Activated CD4-positive, alpha-beta T cell treated with anti-CD3 and anti-CD28 coated beads for 36 hours (primary cell): ENCODE data around the gene AAK1. TPM values are rescaled to one million over a fixed set of nuclear protein-coding genes. Genes with fewer than 3 reads are reported as not detected.

ENCODE experiments used
- ATAC-seq: fragments of 200-7000 bp; cut with Tn5 transposase; one replicate; pipeline ENCODE4 v1.10.0; 2021; ENCODE audit warnings: mild to moderate bottlenecking, moderate library complexity
- CTCF ChIA-PET: fragments of 350-600 bp; sonication (Branson Sonifier 250); formaldehyde crosslinking; loops from one replicate; lab custom pipeline; 2021; ENCODE audit warnings: antibody characterized with exemption; lab: Charles Lee
- POLR2A ChIA-PET: fragments of 350-600 bp; sonication (Branson Sonifier 250); formaldehyde crosslinking; loops from one replicate; lab custom pipeline; 2021; ENCODE audit warnings: antibody characterized with exemption, inconsistent platforms; lab: Charles Lee
- DNase-seq: peaks from one replicate; pipeline ENCODE4 v3.0.0-alpha.2; 2020
- H3K27ac Mint-ChIP-seq: one replicate; pipeline ENCODE4 v1.8.0; 2021; ENCODE audit warnings: mixed read lengths
- H3K27me3 Mint-ChIP-seq: one replicate; pipeline ENCODE4 v1.8.0; 2021; ENCODE audit warnings: mixed read lengths
- H3K36me3 Mint-ChIP-seq: one replicate; pipeline ENCODE4 v1.8.0; 2021; ENCODE audit warnings: low read depth, mixed read lengths
- H3K4me1 Mint-ChIP-seq: one replicate; pipeline ENCODE4 v1.8.0; 2021; ENCODE audit warnings: mixed read lengths
- H3K4me3 Mint-ChIP-seq: one replicate; pipeline ENCODE4 v1.8.0; 2021; ENCODE audit warnings: mild to moderate bottlenecking, moderate library complexity, mixed read lengths
- H3K9me3 Mint-ChIP-seq: one replicate; pipeline ENCODE4 v1.8.0; 2021; ENCODE audit warnings: low read depth, mixed read lengths
- intact Hi-C, 2 experiments: fragments of 100-400 bp; cut with DNase I in 1 of 2; cut with micrococcal nuclease in 1 of 2; formaldehyde crosslinking; loops; one replicate each; pipeline versions ENCODE4 v1.14.2 to v1.15.1; 2022 to 2024; cut with DNase I, micrococcal nuclease
- total RNA-seq, 2 experiments: library from RNA; stranded (reverse); gene quantifications; one replicate each; pipeline ENCODE4 v1.2.3, GENCODE V29; 2021

Gene AAK1
- total RNA-seq, 2 experiments from 2014 or later, result 95.9 to 104 TPM

GRCh38 chr2:69588403-69588802 lies 55.1 kb downstream of the AAK1 start:
- intact Hi-C loops, result no loop called here
- peak; percentile 54 for ATAC-seq
- H3K4me3 Mint-ChIP-seq, result no peak overlapping the region
- no peaks in the 10 kb centered on the region for H3K27me3 Mint-ChIP-seq
- peaks cover 2% of the 10 kb centered on the region for H3K9me3 Mint-ChIP-seq
- H3K27ac Mint-ChIP-seq, result peak overlapping the region; percentile 74
- H3K36me3 Mint-ChIP-seq, result peaks cover 16% of the 10 kb centered on the region
- ChIA-PET CTCF (interaction anchor here (0.8 to 16.1 kb wide), 6 partner anchors 10 to 175 kb away, joined by 3 to 189 read pairs (median 4); no protein-coding TSS in a partner anchor), POLR2A (interaction anchor here (0.6 to 1.0 kb wide), 2 partner anchors 18 to 33 kb away, joined by 3 to 8 read pairs; no protein-coding TSS in a partner anchor)
- peak; percentile 30 for DNase-seq
- H3K4me1 Mint-ChIP-seq, result peaks cover 79% of the 10 kb centered on the region

DNA sequence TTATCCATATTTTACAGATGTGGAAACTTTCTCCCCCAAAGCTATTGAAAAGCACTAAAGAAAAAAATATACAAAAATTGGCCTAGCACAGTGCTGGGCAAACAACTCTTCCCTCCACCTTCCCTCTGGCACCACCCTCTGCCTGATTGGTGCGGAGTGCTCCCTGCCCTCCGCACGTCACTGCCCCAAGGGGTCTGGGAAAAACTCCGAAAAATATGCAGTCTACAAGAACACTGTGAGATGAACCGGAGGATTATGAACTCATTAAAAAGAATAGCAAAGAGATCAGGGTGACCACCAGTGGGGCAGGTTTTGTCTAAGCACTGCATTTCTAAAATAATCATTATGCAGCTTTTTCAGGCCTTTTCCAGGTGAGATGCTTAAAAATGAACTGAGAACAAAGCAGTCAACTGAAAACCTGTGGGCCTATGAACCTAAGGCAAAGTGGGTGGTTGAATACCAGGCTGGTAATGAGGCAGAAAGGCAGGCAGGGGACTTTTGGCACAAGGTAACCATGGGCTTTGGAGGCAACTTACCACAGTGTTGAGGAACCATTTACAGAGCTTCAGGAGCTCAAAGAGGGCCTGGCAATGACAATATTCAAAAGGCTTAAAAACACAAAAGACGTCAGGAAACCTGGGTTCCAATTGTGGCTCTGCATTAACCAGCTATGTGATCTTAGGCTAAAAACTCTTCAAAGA lies 57.5 kb downstream of the AAK1 start:
- ATAC-seq (peak; percentile 27), DNase-seq (peak; percentile 27)
- H3K9me3 Mint-ChIP-seq, result no peaks in the 10 kb centered on the region
- peaks cover 12% of the 10 kb centered on the region for H3K36me3 Mint-ChIP-seq
- intact Hi-C loops, result loop anchor here in 1 of 2 experiments (2.0 kb wide), 1 partner anchor 15 kb away; no protein-coding TSS in a partner anchor
- peaks cover 86% of the 10 kb centered on the region for H3K4me1 Mint-ChIP-seq
- no peaks in the 10 kb centered on the region for H3K27me3 Mint-ChIP-seq
- CTCF ChIA-PET, result interaction anchor here (1.0 to 16.1 kb wide), 7 partner anchors 11 to 139 kb away, joined by 3 to 189 read pairs (median 6); partner anchors contain the start of gene AAK1
- POLR2A ChIA-PET, result interaction anchor here (0.8 kb wide), 1 partner anchor 42 kb away, joined by 3 read pairs; no protein-coding TSS in a partner anchor
- H3K4me3 Mint-ChIP-seq, result no peak overlapping the region
- peak overlapping the region; percentile 67 for H3K27ac Mint-ChIP-seq

DNA sequence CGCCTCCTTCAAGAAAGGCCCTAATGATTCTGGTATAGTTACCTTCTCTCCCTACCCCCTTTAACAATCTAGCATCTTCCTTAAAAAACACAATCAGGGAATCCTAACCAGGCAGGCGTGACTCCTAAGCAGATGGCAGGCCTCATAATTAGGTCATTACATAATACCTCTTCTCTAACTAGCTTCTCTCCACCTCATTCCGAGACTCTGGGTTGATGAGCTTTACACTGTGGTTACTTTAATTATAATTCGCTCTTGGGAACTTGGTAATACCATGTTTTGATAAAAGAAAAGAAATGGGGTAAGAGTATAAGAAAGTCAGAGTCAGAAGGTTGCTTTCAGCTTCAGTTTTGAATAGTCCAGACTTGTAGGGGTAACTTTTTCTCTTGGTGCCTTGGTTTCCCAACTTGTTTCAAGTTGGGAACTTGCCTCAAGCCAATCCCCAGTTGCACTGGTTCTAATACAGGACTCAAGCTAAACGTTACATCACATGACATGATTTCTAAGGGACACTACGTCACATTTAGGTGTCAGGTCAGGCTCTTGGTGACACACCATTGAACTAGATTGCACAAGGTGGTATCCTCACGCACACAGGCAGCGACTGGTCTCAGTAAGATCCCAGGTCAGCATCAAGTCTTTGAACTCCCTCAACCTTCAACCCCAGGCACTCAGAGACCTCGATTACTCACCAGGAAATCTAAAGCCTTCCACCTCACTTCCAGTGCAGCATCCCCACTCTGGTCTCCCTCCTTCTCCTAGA lies 59.2 kb downstream of the AAK1 start:
- ChIA-PET CTCF (interaction anchor here (0.7 to 16.1 kb wide), 12 partner anchors 9 to 147 kb away, joined by 3 to 189 read pairs (median 4); partner anchors contain the start of gene NFU1), POLR2A (no interaction called here)
- peak overlapping the region; percentile 66 for H3K27ac Mint-ChIP-seq
- H3K36me3 Mint-ChIP-seq, result peaks cover 17% of the 10 kb centered on the region
- ATAC-seq, result peak; percentile 25
- no peaks in the 10 kb centered on the region for H3K27me3 Mint-ChIP-seq
- peaks cover 85% of the 10 kb centered on the region for H3K4me1 Mint-ChIP-seq
- no peaks in the 10 kb centered on the region for H3K9me3 Mint-ChIP-seq
- intact Hi-C loops, result loop anchor here in 1 of 2 experiments (2.0 to 5.0 kb wide), 2 partner anchors 16 to 33 kb away; no protein-coding TSS in a partner anchor
- H3K4me3 Mint-ChIP-seq, result no peak overlapping the region
- DNase-seq, result peak; percentile 24

DNA sequence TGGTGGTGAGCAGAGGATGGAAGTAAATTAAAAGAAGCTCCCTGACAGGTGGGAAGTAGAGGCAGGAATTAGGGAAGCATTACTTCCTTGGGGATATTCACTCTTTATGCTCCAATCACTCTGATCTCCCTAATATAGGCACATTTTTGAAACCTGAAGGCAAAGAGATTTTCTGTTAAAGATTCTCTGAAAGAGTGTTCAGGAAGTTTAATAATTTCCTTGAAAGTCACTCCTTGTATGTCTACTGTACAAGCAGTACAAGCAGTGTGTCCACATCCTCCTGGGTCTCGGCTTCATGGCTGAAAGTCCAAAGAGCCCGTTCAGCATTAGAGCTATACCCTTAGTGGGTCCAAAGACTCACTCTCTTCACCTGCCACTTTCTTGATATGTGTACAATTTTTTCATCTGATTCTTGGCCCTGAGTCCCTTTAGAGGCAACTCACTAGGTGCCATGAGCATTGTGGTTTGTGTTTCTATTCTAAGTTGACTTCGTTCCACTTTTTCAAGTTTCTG lies 60.2 kb downstream of the AAK1 start:
- CTCF ChIA-PET, result interaction anchor here (0.8 to 16.1 kb wide), 14 partner anchors 10 to 146 kb away, joined by 3 to 189 read pairs (median 4); partner anchors contain the start of gene NFU1
- intact Hi-C loops, result loop anchor here in 1 of 2 experiments (5.0 kb wide), 1 partner anchor 34 kb away; no protein-coding TSS in a partner anchor
- Mint-ChIP-seq H3K27me3 (no peaks in the 10 kb centered on the region), H3K4me1 (peaks cover 85% of the 10 kb centered on the region), H3K36me3 (peaks cover 16% of the 10 kb centered on the region), H3K27ac (peak overlapping the region; percentile 78), H3K4me3 (peak overlapping the region; percentile 52), H3K9me3 (no peaks in the 10 kb centered on the region)
- no peak for DNase-seq
- no peak for ATAC-seq
- POLR2A ChIA-PET, result no interaction called here

DNA sequence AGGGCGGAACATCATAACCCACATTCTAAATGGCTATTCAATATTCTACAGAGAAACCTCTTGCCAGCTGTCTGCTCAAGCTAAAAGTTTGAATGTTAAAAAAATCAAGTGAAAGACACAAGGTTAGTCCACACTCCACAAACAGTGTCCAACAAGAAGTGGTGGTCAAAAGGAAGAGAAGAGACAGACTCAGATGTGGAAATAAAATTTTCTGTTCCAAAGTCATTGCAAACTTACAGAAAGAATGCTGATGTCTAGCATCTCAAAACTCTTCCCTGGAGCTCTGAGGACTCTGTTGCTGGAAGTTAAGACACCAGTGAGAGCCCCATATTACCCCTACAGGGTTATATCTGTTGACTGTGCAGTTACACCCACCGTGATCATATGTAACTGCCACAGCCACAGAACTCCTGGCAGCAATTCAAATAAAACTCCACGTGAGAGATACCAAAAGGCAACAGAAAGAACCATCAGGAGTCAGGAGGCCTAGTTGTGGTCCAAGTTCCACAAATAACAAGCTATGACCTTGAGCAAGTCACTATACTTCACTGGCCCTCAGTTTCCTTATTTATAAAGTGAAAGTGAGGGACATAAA lies 60.9 kb downstream of the AAK1 start:
- ChIA-PET CTCF (interaction anchor here (0.9 to 16.1 kb wide), 11 partner anchors 11 to 132 kb away, joined by 3 to 189 read pairs (median 4); partner anchors contain the start of gene AAK1), POLR2A (no interaction called here)
- ATAC-seq (peak; percentile 22), DNase-seq (no peak)
- Mint-ChIP-seq H3K36me3 (peaks cover 16% of the 10 kb centered on the region), H3K27ac (peak overlapping the region; percentile 78), H3K27me3 (no peaks in the 10 kb centered on the region), H3K9me3 (no peaks in the 10 kb centered on the region), H3K4me3 (peak overlapping the region; percentile 52), H3K4me1 (peaks cover 85% of the 10 kb centered on the region)
- intact Hi-C loops, result loop anchor here in 1 of 2 experiments (5.0 kb wide), 1 partner anchor 35 kb away; no protein-coding TSS in a partner anchor

- ATAC-seq (no peak), DNase-seq (peak; percentile 21)
- CTCF ChIA-PET, result interaction anchor here (0.6 to 16.1 kb wide), 13 partner anchors 9 to 271 kb away, joined by 3 to 189 read pairs (median 4); partner anchors contain the start of gene AAK1
- Mint-ChIP-seq H3K4me3 (peak overlapping the region; percentile 52), H3K36me3 (peaks cover 16% of the 10 kb centered on the region), H3K4me1 (peaks cover 90% of the 10 kb centered on the region), H3K27me3 (no peaks in the 10 kb centered on the region), H3K9me3 (no peaks in the 10 kb centered on the region), H3K27ac (peak overlapping the region; percentile 78)
- POLR2A ChIA-PET, result no interaction called here
- intact Hi-C loops, result loop anchor here in 1 of 2 experiments (5.0 kb wide), 1 partner anchor 35 kb away; no protein-coding TSS in a partner anchor
These were observed 61.6 kb downstream of the AAK1 start for GRCh38 chr2:69581774-69582581.

GRCh38 chr2:69580486-69580885 lies 63.1 kb downstream of the AAK1 start:
- CTCF ChIA-PET, result interaction anchor here (0.6 to 16.1 kb wide), 5 partner anchors 9 to 555 kb away, joined by 3 to 189 read pairs (median 3); no protein-coding TSS in a partner anchor
- ATAC-seq (no peak), DNase-seq (no peak)
- Mint-ChIP-seq H3K4me1 (peaks cover 87% of the 10 kb centered on the region), H3K27me3 (no peaks in the 10 kb centered on the region), H3K4me3 (no peak overlapping the region), H3K27ac (peak overlapping the region; percentile 45), H3K36me3 (peaks cover 11% of the 10 kb centered on the region), H3K9me3 (no peaks in the 10 kb centered on the region)
- intact Hi-C loops, result loop anchor here in 1 of 2 experiments (5.0 kb wide), 1 partner anchor 37 kb away; no protein-coding TSS in a partner anchor
- POLR2A ChIA-PET, result interaction anchor here (0.7 kb wide), 1 partner anchor 162 kb away, joined by 4 read pairs; no protein-coding TSS in a partner anchor

- Mint-ChIP-seq H3K4me3 (no peak overlapping the region), H3K27ac (peak overlapping the region; percentile 64), H3K27me3 (no peaks in the 10 kb centered on the region), H3K9me3 (no peaks in the 10 kb centered on the region), H3K36me3 (peaks cover 12% of the 10 kb centered on the region), H3K4me1 (peaks cover 84% of the 10 kb centered on the region)
- intact Hi-C loops, result no loop called here
- ChIA-PET POLR2A (no interaction called here), CTCF (interaction anchor here (1.3 to 16.1 kb wide), 2 partner anchors 16 to 48 kb away, joined by 3 to 189 read pairs; no protein-coding TSS in a partner anchor)
- no peak for ATAC-seq
- DNase-seq, result no peak
These were observed 64.0 kb downstream of the AAK1 start for GRCh38 chr2:69579536-69579935.

GRCh38 chr2:69578198-69578540 lies 65.4 kb downstream of the AAK1 start:
- Mint-ChIP-seq H3K27ac (peak overlapping the region; percentile 37), H3K4me1 (peaks cover 77% of the 10 kb centered on the region), H3K36me3 (peaks cover 12% of the 10 kb centered on the region), H3K9me3 (no peaks in the 10 kb centered on the region), H3K4me3 (no peak overlapping the region), H3K27me3 (no peaks in the 10 kb centered on the region)
- intact Hi-C loops, result no loop called here
- ATAC-seq (no peak), DNase-seq (no peak)
- ChIA-PET POLR2A (no interaction called here), CTCF (interaction anchor here (1.2 to 16.1 kb wide), 3 partner anchors 10 to 50 kb away, joined by 3 to 189 read pairs (median 3); no protein-coding TSS in a partner anchor)
